ENCODE measurements around the gene RNF144B. TPM values are rescaled to one million over a fixed set of nuclear protein-coding genes. Genes with fewer than 3 reads are reported as not detected.

The RNF144B gene
- total RNA-seq, 1 experiment from 2014 or later, result 2.3 TPM

DNA sequence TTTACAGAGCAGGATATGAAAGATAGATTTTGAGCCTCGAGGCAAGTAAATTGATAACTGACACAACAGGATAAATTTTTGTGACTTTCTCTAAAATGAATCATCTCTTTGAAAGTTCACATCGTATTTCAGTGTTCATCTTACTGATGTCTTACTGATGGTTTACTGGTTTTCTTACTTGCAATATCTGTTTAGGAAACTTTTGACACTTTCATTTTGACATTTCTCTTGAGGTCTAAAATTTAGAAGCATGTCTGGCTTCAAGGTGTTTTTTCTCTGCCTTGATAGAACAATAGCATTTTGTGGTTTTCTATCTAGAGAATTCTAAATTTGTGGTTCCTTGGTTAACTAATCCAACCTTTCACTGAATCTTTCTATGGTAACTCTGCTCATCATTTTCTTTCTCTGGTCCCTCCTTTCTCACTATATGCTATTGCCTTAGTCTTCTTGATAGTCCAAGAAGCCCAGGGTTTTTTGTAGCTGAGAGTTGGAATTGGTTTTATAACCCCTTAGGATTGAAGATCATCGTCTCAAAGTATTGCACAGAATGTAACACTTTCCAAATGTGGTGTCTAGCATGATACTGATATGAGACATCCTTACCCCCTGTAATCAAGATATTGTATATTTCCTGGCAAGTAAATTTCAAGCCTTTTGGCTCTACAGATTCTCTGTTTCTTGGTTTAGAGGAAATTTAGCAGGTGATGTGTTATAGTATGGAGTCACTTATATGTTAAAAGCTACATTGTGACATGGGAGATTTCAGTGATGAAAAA is 98.7 kb downstream of the RNF144B start:
- Mint-ChIP-seq H3K9me3 (no peaks in the 10 kb centered on the region), H3K36me3 (ENCODE audit: insufficient read depth in 1 of 3, low read depth in 3 of 3) (no peaks in the 10 kb centered on the region), H3K27ac (no peak overlapping the region), H3K4me1 (peaks cover 18 to 19% of the 10 kb centered on the region in 2 experiments), H3K4me3 (no peak overlapping the region), H3K27me3 (ENCODE audit: low read depth) (no peaks in the 10 kb centered on the region)
- H3K23ac ChIP-seq (ENCODE audit: insufficient read length, low read depth, low read length), result no peak overlapping the region
- H4K8ac ChIP-seq (replicated peaks; ENCODE audit: insufficient read length, low read depth, low read length), result no peak overlapping the region
- H3K4me2 ChIP-seq (ENCODE audit: insufficient read depth, insufficient read length, low read length), result no peak overlapping the region
- no peak overlapping the region for H4K5ac ChIP-seq (ENCODE audit: insufficient read length, low read depth, low read length)
- peaks cover 6% of the 10 kb centered on the region; the same call in 1 of the 2 replicates for H3K4me1 ChIP-seq (ENCODE audit: insufficient read depth, low read length)
- no peak overlapping the region for H3K18ac ChIP-seq (ENCODE audit: insufficient read length, low read depth, low read length)
- no peak overlapping the region for H3K27ac ChIP-seq (ENCODE audit: insufficient read length, low read depth, low read length)
- no CpG with 5 or more reads among the region's 3 CpGs for WGBS (ENCODE audit: extremely low coverage, insufficient read length, low lambda C conversion rate)
- no peak overlapping the region for H3T11ph ChIP-seq (ENCODE audit: low read length)
- no peak overlapping the region for H3K56ac ChIP-seq (ENCODE audit: insufficient read length, low read depth, low read length)
- H3K27me3 ChIP-seq (ENCODE audit: insufficient read depth, low read length), result no peaks in the 10 kb centered on the region
- no peaks in the 10 kb centered on the region for H3K79me1 ChIP-seq (ENCODE audit: insufficient read depth, low read depth, low read length, poor library complexity, severe bottlenecking)
- no peak overlapping the region for H2BK15ac ChIP-seq (ENCODE audit: low read depth, low read length)
- H3K4ac ChIP-seq (ENCODE audit: low read depth, low read length), result no peak overlapping the region
- H2AK5ac ChIP-seq (ENCODE audit: insufficient read length, low read length), result no peak overlapping the region
- H2BK120ac ChIP-seq (ENCODE audit: low read depth, low read length, poor library complexity, severe bottlenecking), result no peak overlapping the region
- no peak overlapping the region for H3K9ac ChIP-seq (ENCODE audit: extremely low read depth, insufficient read length, low read length)
- H3K14ac ChIP-seq (ENCODE audit: insufficient read depth, low read length), result no peak overlapping the region
- TF ChIP-seq, protein P1, sequence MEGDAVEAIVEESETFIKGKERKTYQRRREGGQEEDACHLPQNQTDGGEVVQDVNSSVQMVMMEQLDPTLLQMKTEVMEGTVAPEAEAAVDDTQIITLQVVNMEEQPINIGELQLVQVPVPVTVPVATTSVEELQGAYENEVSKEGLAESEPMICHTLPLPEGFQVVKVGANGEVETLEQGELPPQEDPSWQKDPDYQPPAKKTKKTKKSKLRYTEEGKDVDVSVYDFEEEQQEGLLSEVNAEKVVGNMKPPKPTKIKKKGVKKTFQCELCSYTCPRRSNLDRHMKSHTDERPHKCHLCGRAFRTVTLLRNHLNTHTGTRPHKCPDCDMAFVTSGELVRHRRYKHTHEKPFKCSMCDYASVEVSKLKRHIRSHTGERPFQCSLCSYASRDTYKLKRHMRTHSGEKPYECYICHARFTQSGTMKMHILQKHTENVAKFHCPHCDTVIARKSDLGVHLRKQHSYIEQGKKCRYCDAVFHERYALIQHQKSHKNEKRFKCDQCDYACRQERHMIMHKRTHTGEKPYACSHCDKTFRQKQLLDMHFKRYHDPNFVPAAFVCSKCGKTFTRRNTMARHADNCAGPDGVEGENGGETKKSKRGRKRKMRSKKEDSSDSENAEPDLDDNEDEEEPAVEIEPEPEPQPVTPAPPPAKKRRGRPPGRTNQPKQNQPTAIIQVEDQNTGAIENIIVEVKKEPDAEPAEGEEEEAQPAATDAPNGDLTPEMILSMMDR (conservative IDR thresholded peaks at IDR 0.05), result no peak
- DNase-seq, result no peak
- H3K79me2 ChIP-seq (ENCODE audit: insufficient read depth, low read length), result no peaks in the 10 kb centered on the region
- no peaks in the 10 kb centered on the region for H4K20me1 ChIP-seq (ENCODE audit: control insufficient read depth, insufficient read depth, insufficient read length)
- no peak overlapping the region for H2BK20ac ChIP-seq (ENCODE audit: low read depth, low read length, poor library complexity, severe bottlenecking)
- H2AFZ ChIP-seq (ENCODE audit: low read length), result no peak overlapping the region
- H3K9me3 ChIP-seq (ENCODE audit: control insufficient read depth, low read depth, low read length), result no peaks in the 10 kb centered on the region
- no peak overlapping the region for H2BK12ac ChIP-seq (ENCODE audit: insufficient read length, low read depth, low read length)
- H4K91ac ChIP-seq (ENCODE audit: insufficient read length, low read depth, low read length), result no peak overlapping the region
- no peaks in the 10 kb centered on the region for H3K23me2 ChIP-seq (ENCODE audit: insufficient read length, low read depth, low read length, poor library complexity, severe bottlenecking)
- no peak overlapping the region for H2BK5ac ChIP-seq (ENCODE audit: insufficient read length, low read length)

All from H9 (cell line).